SK-N-SH (cell line): ENCODE results near the gene ZNF503. TPM values are rescaled to one million over a fixed set of nuclear protein-coding genes. Genes with fewer than 3 reads are reported as not detected.
A peak's percentile ranks its signal among the peaks of the same experiment; 100 is the strongest.

ENCODE experiments used
- CTCF ChIA-PET: fragments of 300-600, 350-600 bp; formaldehyde crosslinking; extraction: SDS; loops from one replicate; lab custom pipeline; 2021; lab: Yijun Ruan, JAX
- POLR2A ChIA-PET: fragments of 350-600 bp; sonication (Branson Sonifier 250); formaldehyde crosslinking; extraction: SDS; loops from one replicate; lab custom pipeline; 2020; ENCODE audit warnings: antibody characterized with exemption, inconsistent platforms; lab: Yijun Ruan, JAX
- DNase-seq: peaks from one replicate; pipeline ENCODE4 v3.0.0; 2012
- H2AFZ ChIP-seq: fragments of 200-600 bp; sonication (generic); 2 replicates; pipeline ENCODE4 v1.8.1; 2016; ENCODE audit warnings: antibody characterized with exemption, mild to moderate bottlenecking, low read depth
- H3F3A ChIP-seq: fragments of 200-600 bp; sonication (generic); replicated peaks from 2 replicates; pipeline ENCODE3; 2016; ENCODE audit warnings: antibody characterized with exemption, mild to moderate bottlenecking; ENCODE audit not compliant: insufficient read depth
- H3K27ac ChIP-seq, 2 experiments: fragments of 200-500 bp in 1 of 2; fragments of 200-600 bp in 1 of 2; sonication (Bioruptor generic) in 1 of 2; sonication (generic), shearing (Covaris generic) in 1 of 2; 2 replicates each; pipeline versions ENCODE4 v1.5.1 to v1.6.1; 2014 to 2016; ENCODE audit warnings: low read depth in 2 of 2, inconsistent platforms in 1 of 2, low read length in 1 of 2, mild to moderate bottlenecking in 1 of 2, mixed read lengths in 1 of 2
- H3K27me3 ChIP-seq: fragments of 200-600 bp; sonication (generic), shearing (Covaris generic); 2 replicates; pipeline ENCODE4 v1.6.1; 2016; ENCODE audit warnings: mixed run types; ENCODE audit not compliant: insufficient read depth
- H3K36me3 ChIP-seq, 2 experiments: fragments of 200-500 bp in 1 of 2; fragments of 200-600 bp in 1 of 2; sonication (Bioruptor generic) in 1 of 2; sonication (generic) in 1 of 2; replicated peaks in 1 of 2; 2 replicates each; pipeline versions ENCODE3 to v1.5.1; 2014 to 2016; ENCODE audit warnings: low read length in 1 of 2, mild to moderate bottlenecking in 1 of 2; ENCODE audit not compliant: insufficient read depth in 2 of 2, control insufficient read depth in 1 of 2
- H3K4me1 ChIP-seq, 2 experiments: fragments of 200-500 bp in 1 of 2; fragments of 200-600 bp in 1 of 2; sonication (Bioruptor generic) in 1 of 2; sonication (generic), shearing (Covaris generic) in 1 of 2; 2 replicates each; pipeline versions ENCODE4 v1.5.1 to v1.6.1; 2014 to 2016; ENCODE audit warnings: low read depth in 1 of 2, low read length in 1 of 2, mixed run types in 1 of 2; ENCODE audit not compliant: insufficient read depth in 2 of 2, control insufficient read depth in 1 of 2
- H3K4me2 ChIP-seq: fragments of 200-600 bp; sonication (generic), shearing (Covaris generic); 2 replicates; pipeline ENCODE4 v1.6.1; 2017; ENCODE audit warnings: mixed run types
- H3K4me3 ChIP-seq, 2 experiments: fragments of 200-500 bp in 1 of 2; fragments of 200-600 bp in 1 of 2; sonication (Bioruptor generic) in 1 of 2; sonication (generic), shearing (Covaris generic) in 1 of 2; 2 replicates each; pipeline versions ENCODE4 v1.5.1 to v1.8.1; 2014 to 2016; ENCODE audit warnings: low read depth in 2 of 2, inconsistent platforms in 1 of 2, low read length in 1 of 2, mild to moderate bottlenecking in 1 of 2, mixed read lengths in 1 of 2, moderate library complexity in 1 of 2
- H3K79me2 ChIP-seq: fragments of 200-600 bp; sonication (generic); 2 replicates; pipeline ENCODE4 v1.8.1; 2017; ENCODE audit warnings: mild to moderate bottlenecking; ENCODE audit not compliant: insufficient read depth
- H3K9ac ChIP-seq: fragments of 200-600 bp; sonication (generic); 2 replicates; pipeline ENCODE4 v1.6.1; 2017; ENCODE audit warnings: mixed run types
- H3K9me2 ChIP-seq: fragments of 200-600 bp; sonication (generic); 2 replicates; pipeline ENCODE4 v1.6.1; 2017; ENCODE audit warnings: mixed run types
- H3K9me3 ChIP-seq: fragments of 200-600 bp; sonication (generic); 2 replicates; pipeline ENCODE4 v1.6.1; 2017; ENCODE audit warnings: mixed run types, mild to moderate bottlenecking, moderate library complexity
- H4K20me1 ChIP-seq: fragments of 200-600 bp; sonication (generic); 2 replicates; pipeline ENCODE4 v1.6.1; 2017; ENCODE audit warnings: mild to moderate bottlenecking, mixed run types; ENCODE audit not compliant: insufficient read depth
- ELF1 ChIP-seq: IDR thresholded peaks from 2 replicates; pipeline ENCODE4 v1.4.0; 2012
- EP300 ChIP-seq, 2 experiments: IDR thresholded peaks; 2 replicates each; pipeline versions ENCODE4 v1.4.0 to v1.6.1; 2012; ENCODE audit warnings: borderline replicate concordance in 1 of 2, low read depth in 1 of 2, low read length in 1 of 2
- FOXM1 ChIP-seq: IDR thresholded peaks from 2 replicates; pipeline ENCODE4 v1.4.0; 2012; ENCODE audit warnings: low read depth, mild to moderate bottlenecking
- IRF3 ChIP-seq: fragments of 150-350 bp; IDR thresholded peaks from 2 replicates; pipeline ENCODE4 v1.6.1; 2016; ENCODE audit warnings: mild to moderate bottlenecking, low read depth, low read length
- JUND ChIP-seq: IDR thresholded peaks from 2 replicates; pipeline ENCODE4 v1.4.0; 2012
- MEF2A ChIP-seq: IDR thresholded peaks from 2 replicates; pipeline ENCODE4 v1.4.0; 2012; ENCODE audit warnings: low read depth, borderline replicate concordance
- MXI1 ChIP-seq: IDR thresholded peaks from 2 replicates; pipeline ENCODE4 v1.6.1; 2012; ENCODE audit warnings: mild to moderate bottlenecking, low read depth, low read length, improper control_type of control experiment
- PBX3 ChIP-seq: IDR thresholded peaks from 2 replicates; pipeline ENCODE4; 2012
- POLR2AphosphoS5 ChIP-seq: IDR thresholded peaks from 2 replicates; pipeline ENCODE4 v1.6.1; 2012; ENCODE audit warnings: low read depth, low read length
- RAD21 ChIP-seq: IDR thresholded peaks from 2 replicates; pipeline ENCODE4 v1.6.1; 2012; ENCODE audit warnings: mild to moderate bottlenecking, low read length
- TAF1 ChIP-seq: IDR thresholded peaks from 2 replicates; pipeline ENCODE4 v1.6.1; 2012; ENCODE audit warnings: low read depth, mild to moderate bottlenecking, low read length, moderate library complexity, borderline replicate concordance
- USF1 ChIP-seq: IDR thresholded peaks from 2 replicates; pipeline ENCODE4 v1.4.0; 2012; ENCODE audit warnings: low read depth, borderline replicate concordance
- USF2 ChIP-seq: fragments of 150-350 bp; IDR thresholded peaks from 2 replicates; pipeline ENCODE4 v1.6.1; 2017; ENCODE audit warnings: antibody characterized with exemption, low read length, low read depth, borderline replicate concordance
- WGBS: methylation state at CpG from one replicate; pipeline ENCODE4 v1.1.6; 2017; ENCODE audit warnings: low lambda C conversion rate; 5-methylcytosine and 5-hydroxymethylcytosine counted together
- polyA plus RNA-seq, 3 experiments: library from polyadenylated mRNA; depleted of rRNA; stranded (reverse); fragments of >200 nt; gene quantifications; 2 replicates each; pipeline ENCODE4 v1.2.3, GENCODE V29; 2012

Gene ZNF503
- polyA plus RNA-seq, 1 of the 3 experiments (the other 2 are of a cell fraction) = 5.9 TPM

- 2% methylated on average over 24 of the region's 68 CpGs for WGBS
Measured at GRCh38 chr10:75400771-75401568, 594 bp downstream of the ZNF503 start.

More at GRCh38 chr10:75400771-75401568, 594 bp downstream of the ZNF503 start:
- CTCF ChIA-PET = interaction anchor here (0.5 to 4.2 kb wide), 24 partner anchors 22 to 1604 kb away, joined by 3 to 26 read pairs (median 4); partner anchors contain the start of gene COMTD1
- Histone ChIP-seq H3K27me3 (no peaks in the 10 kb centered on the region), H3F3A (peaks cover 12% of the 10 kb centered on the region), H3K4me3 (peak overlapping the region; percentile 82 to 96), H3K9me3 (no peaks in the 10 kb centered on the region)
- POLR2A ChIA-PET = interaction anchor here (0.6 to 3.1 kb wide), 21 partner anchors 10 to 1710 kb away, joined by 3 to 18 read pairs (median 4); partner anchors contain the start of gene VDAC2
- TF ChIP-seq USF1 (no peak), TAF1 (no peak), MEF2A (no peak), USF2 (no peak), JUND (no peak), RAD21 (no peak), POLR2AphosphoS5 (0 out of 2 replicates have a peak, but pooled peaks have one; percentile 2), MXI1 (peak; percentile 18; the same call in 1 of the 2 replicates), IRF3 (no peak), FOXM1 (no peak), ELF1 (no peak), EP300 (IDR thresholded peaks at IDR 0.05; ENCODE audit: borderline replicate concordance in 1 of 2, low read depth in 1 of 2, low read length in 1 of 2) (0 out of 4 replicates have a peak, but pooled peaks of 1 of the 2 experiments have one; percentile 0), PBX3 (peak; percentile 56)
- TF ChIP-seq, all 33 proteins: peak for 4
- peak overlapping the region; percentile 88 for H3K9ac ChIP-seq
- H3K4me2 ChIP-seq = peak overlapping the region; percentile 93
- H3K4me1 ChIP-seq = peaks cover 0 to 20% of the 10 kb centered on the region in 2 experiments; a peak in 2 of 4 replicates
- peaks cover 33% of the 10 kb centered on the region for H4K20me1 ChIP-seq
- H3K36me3 ChIP-seq = peaks cover 15 to 33% of the 10 kb centered on the region in 2 experiments
- peak overlapping the region; percentile 93 to 98 for H3K27ac ChIP-seq
- peak overlapping the region; percentile 55; the same call in 1 of the 2 replicates for H2AFZ ChIP-seq
- DNase-seq = peak; percentile 78
- H3K79me2 ChIP-seq = peaks cover 56% of the 10 kb centered on the region
- no peaks in the 10 kb centered on the region for H3K9me2 ChIP-seq
